ENCODE measurements around the gene ABCC6.
"Not testable (repeated sequence)": the region's sequence is repeated elsewhere in the genome, so short reads cannot be mapped to it uniquely, and the experiment has no call there.

- TF ChIP-seq CTCF (IDR thresholded peaks at IDR 0.05; ENCODE audit: insufficient read depth, low read depth, low read length); EZH2 (IDR thresholded peaks at IDR 0.05; ENCODE audit: insufficient read depth, low read length): not testable (repeated sequence)
These were observed 17.4 kb downstream of the ABCC6 start for GRCh38 chr16:16205864-16206263.

All from astrocyte (in vitro differentiated cells and primary cell).